Measurements from ENCODE around the gene CHRNA1. TPM values are rescaled to one million over a fixed set of nuclear protein-coding genes. Genes with fewer than 3 reads are reported as not detected.

CHRNA1 gene
- under 1 TPM in 1 of 6 experiments, not detected in 5; 0.14 TPM for total RNA-seq (2021; fragmentation: NEBNext Ultra II Directional; extraction: Animal tissue kit (Norgen Biotek cat#: 25700))
- long read RNA-seq, result 0 reads

GRCh38 chr2:174764280-174765255, at the start of gene CHRNA1:
Gene CHRNA1, minus strand, starts transcription at chr2:174764472. Its CDS starts 78 bp downstream, at chr2:174764394.
- Mint-ChIP-seq H3K36me3 (ENCODE audit: low read depth) (no peaks in the 10 kb centered on the region), H3K4me3 (peak within 1 kb of the TSS; percentile 37; the same call in 1 of the 2 replicates), H3K4me1 (ENCODE audit: low read depth) (peaks cover 53% of the 10 kb centered on the region), H3K27me3 (ENCODE audit: insufficient read depth) (no peaks in the 10 kb centered on the region), H3K27ac (peak within 1 kb of the TSS; percentile 22; the same call in 1 of the 2 replicates), H3K9me3 (no peaks in the 10 kb centered on the region)
- no peak for TF ChIP-seq CTCF (IDR thresholded peaks at IDR 0.05)
- peak; percentile 40 for DNase-seq

GRCh38 chr2:174812037-174812436, 47.8 kb upstream of the CHRNA1 start:
- Mint-ChIP-seq H3K4me3 (no peak overlapping the region), H3K9me3 (no peaks in the 10 kb centered on the region; the same call in 1 of the 2 replicates), H3K36me3 (ENCODE audit: low read depth) (peaks cover 60% of the 10 kb centered on the region), H3K27ac (no peak overlapping the region), H3K4me1 (ENCODE audit: low read depth) (peaks cover 69% of the 10 kb centered on the region), H3K27me3 (ENCODE audit: insufficient read depth) (no peaks in the 10 kb centered on the region; the same call in 1 of the 2 replicates)
- no peak for TF ChIP-seq CTCF (IDR thresholded peaks at IDR 0.05)
- DNase-seq, result no peak

- Mint-ChIP-seq H3K9me3 (no peaks in the 10 kb centered on the region), H3K4me3 (no peak overlapping the region), H3K27me3 (ENCODE audit: insufficient read depth) (no peaks in the 10 kb centered on the region; the same call in 1 of the 2 replicates), H3K4me1 (ENCODE audit: low read depth) (peaks cover 71% of the 10 kb centered on the region), H3K36me3 (ENCODE audit: low read depth) (peaks cover 69% of the 10 kb centered on the region), H3K27ac (peak overlapping the region; percentile 89)
- no peak for TF ChIP-seq CTCF (IDR thresholded peaks at IDR 0.05)
- DNase-seq, result no peak
These were observed 43.7 kb upstream of the CHRNA1 start for GRCh38 chr2:174807931-174808330.

GRCh38 chr2:174805803-174806202, 41.5 kb upstream of the CHRNA1 start:
- H3K27ac Mint-ChIP-seq, result no peak overlapping the region
- DNase-seq, result no peak
- H3K36me3 Mint-ChIP-seq (ENCODE audit: low read depth), result peaks cover 68% of the 10 kb centered on the region
- no peaks in the 10 kb centered on the region; the same call in 1 of the 2 replicates for H3K27me3 Mint-ChIP-seq (ENCODE audit: insufficient read depth)
- peaks cover 92% of the 10 kb centered on the region for H3K4me1 Mint-ChIP-seq (ENCODE audit: low read depth)
- no peak for TF ChIP-seq CTCF (IDR thresholded peaks at IDR 0.05)
- H3K9me3 Mint-ChIP-seq, result no peaks in the 10 kb centered on the region
- H3K4me3 Mint-ChIP-seq, result no peak overlapping the region

- H3K27ac Mint-ChIP-seq, result peak overlapping the region; percentile 85
- H3K4me3 Mint-ChIP-seq, result peak overlapping the region; percentile 68
- H3K9me3 Mint-ChIP-seq, result no peaks in the 10 kb centered on the region
- peaks cover 69% of the 10 kb centered on the region for H3K36me3 Mint-ChIP-seq (ENCODE audit: low read depth)
- no peaks in the 10 kb centered on the region for H3K27me3 Mint-ChIP-seq (ENCODE audit: insufficient read depth)
- peaks cover 98% of the 10 kb centered on the region for H3K4me1 Mint-ChIP-seq (ENCODE audit: low read depth)
- DNase-seq, result peak; percentile 72
- no peak for TF ChIP-seq CTCF (IDR thresholded peaks at IDR 0.05)
These were observed 38.2 kb upstream of the CHRNA1 start for GRCh38 chr2:174802459-174802858.

All from HFFc6 (cell line).